DND-41 (cell line): ENCODE data around the gene SHANK1.

Experiments
- EZH2 ChIP-seq: IDR thresholded peaks from 3 replicates; pipeline ENCODE4 v1.6.1; 2012; ENCODE audit warnings: borderline replicate concordance, low read depth, mild to moderate bottlenecking, moderate library complexity, low read length, inconsistent platforms; ENCODE audit not compliant: severe bottlenecking
- TF ChIP-seq, protein P1 (sequence below): IDR thresholded peaks from 2 replicates; pipeline ENCODE4 v1.5.1; 2012; ENCODE audit warnings: borderline replicate concordance, low read length, moderate library complexity, mild to moderate bottlenecking; ENCODE audit not compliant: poor library complexity, severe bottlenecking; ENCODE audit errors: extremely low read depth

DNA sequence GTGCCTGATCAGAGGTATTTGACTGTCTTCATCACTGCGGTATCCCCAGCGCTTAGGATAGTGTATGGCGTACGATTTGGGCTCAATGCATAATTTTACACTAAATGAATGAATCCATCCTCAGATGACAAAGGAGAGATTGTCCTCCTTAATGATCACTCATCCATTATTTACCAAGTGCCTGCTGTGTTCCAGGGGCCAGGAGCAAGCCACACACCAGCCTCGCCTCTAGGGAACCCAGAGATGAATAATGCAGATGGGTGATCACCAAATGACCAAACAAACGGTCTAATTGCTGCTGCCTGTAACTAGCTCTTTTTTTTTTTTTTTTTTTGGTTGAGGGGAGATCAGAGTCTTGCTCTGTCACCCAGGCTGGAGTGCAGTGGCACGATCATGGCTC is 44.8 kb upstream of the SHANK1 start:
- TF ChIP-seq, protein P1, sequence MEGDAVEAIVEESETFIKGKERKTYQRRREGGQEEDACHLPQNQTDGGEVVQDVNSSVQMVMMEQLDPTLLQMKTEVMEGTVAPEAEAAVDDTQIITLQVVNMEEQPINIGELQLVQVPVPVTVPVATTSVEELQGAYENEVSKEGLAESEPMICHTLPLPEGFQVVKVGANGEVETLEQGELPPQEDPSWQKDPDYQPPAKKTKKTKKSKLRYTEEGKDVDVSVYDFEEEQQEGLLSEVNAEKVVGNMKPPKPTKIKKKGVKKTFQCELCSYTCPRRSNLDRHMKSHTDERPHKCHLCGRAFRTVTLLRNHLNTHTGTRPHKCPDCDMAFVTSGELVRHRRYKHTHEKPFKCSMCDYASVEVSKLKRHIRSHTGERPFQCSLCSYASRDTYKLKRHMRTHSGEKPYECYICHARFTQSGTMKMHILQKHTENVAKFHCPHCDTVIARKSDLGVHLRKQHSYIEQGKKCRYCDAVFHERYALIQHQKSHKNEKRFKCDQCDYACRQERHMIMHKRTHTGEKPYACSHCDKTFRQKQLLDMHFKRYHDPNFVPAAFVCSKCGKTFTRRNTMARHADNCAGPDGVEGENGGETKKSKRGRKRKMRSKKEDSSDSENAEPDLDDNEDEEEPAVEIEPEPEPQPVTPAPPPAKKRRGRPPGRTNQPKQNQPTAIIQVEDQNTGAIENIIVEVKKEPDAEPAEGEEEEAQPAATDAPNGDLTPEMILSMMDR, result no peak
- no peak for TF ChIP-seq EZH2
